PFSK-1 (cell line): ENCODE data around the gene IL17B.

Experiments used
- FOXP2 ChIP-seq: optimal IDR thresholded peaks from 2 replicates; pipeline ENCODE3; 2011; ENCODE audit warnings: borderline replicate concordance, control low read depth, inconsistent platforms; ENCODE audit not compliant: insufficient read depth; ENCODE audit errors: extremely low read length, extremely low read depth
- POLR2AphosphoS5 ChIP-seq: IDR thresholded peaks from 2 replicates; pipeline ENCODE4 v1.6.1; 2012; ENCODE audit warnings: low read depth, mild to moderate bottlenecking, control low read depth, low read length, moderate library complexity
- REST ChIP-seq, 2 experiments: IDR thresholded peaks; 2 replicates each; pipeline versions ENCODE4 v1.6.1 to v1.8.0; 2011 to 2012; ENCODE audit warnings: low read depth in 2 of 2, low read length in 2 of 2, control low read depth in 1 of 2, inconsistent platforms in 1 of 2, mild to moderate bottlenecking in 1 of 2, moderate library complexity in 1 of 2; ENCODE audit not compliant: insufficient read depth in 1 of 2
- SIN3A ChIP-seq: IDR thresholded peaks from 2 replicates; pipeline ENCODE4 v1.6.1; 2012; ENCODE audit warnings: mild to moderate bottlenecking, low read length, moderate library complexity, borderline replicate concordance; ENCODE audit not compliant: insufficient read depth
- TAF1 ChIP-seq: IDR thresholded peaks from 2 replicates; pipeline ENCODE4 v1.6.1; 2012; ENCODE audit warnings: low read length, control low read depth, borderline replicate concordance; ENCODE audit not compliant: insufficient read depth

IL17B gene

GRCh38 chr5:149380466-149381121 lies 1.5 kb upstream of the IL17B start:
- TF ChIP-seq TAF1 = no peak
- no peak for TF ChIP-seq REST (IDR thresholded peaks at IDR 0.05; ENCODE audit: insufficient read depth in 1 of 2, low read depth in 2 of 2, low read length in 2 of 2)
- no peak for TF ChIP-seq FOXP2
- TF ChIP-seq POLR2AphosphoS5 = no peak
- no peak for TF ChIP-seq SIN3A

- TF ChIP-seq SIN3A (no peak), REST (IDR thresholded peaks at IDR 0.05; ENCODE audit: insufficient read depth in 1 of 2, low read depth in 2 of 2, low read length in 2 of 2) (no peak), TAF1 (no peak), POLR2AphosphoS5 (no peak), FOXP2 (no peak)
Measured at GRCh38 chr5:149379818-149380374, 804 bp upstream of the IL17B start.

GRCh38 chr5:149378241-149378820 lies 761 bp downstream of the IL17B start:
- TF ChIP-seq POLR2AphosphoS5 (no peak), TAF1 (no peak), FOXP2 (no peak), REST (IDR thresholded peaks at IDR 0.05; ENCODE audit: insufficient read depth in 1 of 2, low read depth in 2 of 2, low read length in 2 of 2) (no peak), SIN3A (no peak)

- no peak for TF ChIP-seq REST (IDR thresholded peaks at IDR 0.05; ENCODE audit: insufficient read depth in 1 of 2, low read depth in 2 of 2, low read length in 2 of 2)
- no peak for TF ChIP-seq POLR2AphosphoS5
- no peak for TF ChIP-seq FOXP2
- no peak for TF ChIP-seq TAF1
- no peak for TF ChIP-seq SIN3A
Measured at GRCh38 chr5:149376711-149377447, 2.2 kb downstream of the IL17B start.
